GM18868 (cell line): ENCODE results near the gene PRRX1.

Source experiments
- ATAC-seq: cut with Tn5 transposase; IDR thresholded peaks from one replicate; pipeline ENCODE4 v1.9.1; 2021; ENCODE audit warnings: mild to moderate bottlenecking, moderate library complexity; ENCODE audit not compliant: unreplicated experiment

Gene PRRX1

GRCh38 chr1:170755795-170756194, 91.9 kb downstream of the PRRX1 start:
- ATAC-seq, result no peak

- no peak for ATAC-seq
Measured at GRCh38 chr1:170758992-170759391, 95.1 kb downstream of the PRRX1 start.

DNA sequence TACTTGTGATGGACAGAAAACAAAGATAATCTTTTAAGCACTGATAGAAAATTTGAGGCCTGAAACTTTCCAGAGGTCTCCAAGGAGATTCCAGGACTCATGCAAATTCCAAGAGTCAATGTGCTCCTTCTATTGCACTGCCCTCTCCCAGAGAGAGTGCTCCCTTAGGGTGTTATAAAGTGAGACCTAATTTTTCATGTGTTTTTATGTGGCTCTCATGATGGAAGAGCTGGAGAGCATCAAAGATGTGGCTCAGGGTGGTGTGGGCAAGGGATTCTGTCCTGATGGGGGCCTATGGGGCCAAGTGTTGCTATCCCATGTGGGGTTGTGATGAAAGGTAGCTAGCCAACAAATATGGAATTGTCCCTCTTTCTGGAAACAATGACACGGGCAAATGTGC, 101.3 kb downstream of the PRRX1 start:
- ATAC-seq, result no peak

- no peak for ATAC-seq
Measured at GRCh38 chr1:170765712-170766330, 101.9 kb downstream of the PRRX1 start.

GRCh38 chr1:170768929-170769328, 105.0 kb downstream of the PRRX1 start:
- no peak for ATAC-seq

GRCh38 chr1:170769691-170770090, 105.8 kb downstream of the PRRX1 start:
- no peak for ATAC-seq

- no peak for ATAC-seq
Measured at GRCh38 chr1:170770254-170770653, 106.3 kb downstream of the PRRX1 start.

DNA sequence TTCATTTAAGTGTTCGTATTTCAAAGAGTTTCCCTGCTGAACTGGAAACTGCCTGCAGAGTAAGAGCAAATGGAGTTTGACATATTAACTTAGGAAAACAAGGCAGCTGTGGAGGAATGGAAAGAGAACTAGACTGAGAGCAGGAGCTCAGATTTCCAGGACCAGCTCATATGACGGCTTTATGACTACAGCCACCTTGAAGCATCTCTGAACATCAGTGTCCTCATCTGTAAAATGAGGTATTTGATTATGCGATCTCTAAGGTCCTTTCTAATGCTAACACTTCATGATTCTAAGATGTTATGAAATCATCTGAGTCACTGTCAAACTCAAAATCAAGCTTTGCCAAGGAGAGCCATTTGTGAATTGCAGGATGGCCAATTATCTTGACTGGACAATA, 112.3 kb downstream of the PRRX1 start:
- ATAC-seq, result no peak

- no peak for ATAC-seq
Measured at GRCh38 chr1:170776777-170777176, 112.8 kb downstream of the PRRX1 start.
